Caco-2 (cell line): ENCODE results near the gene MZB1. TPM values are rescaled to one million over a fixed set of nuclear protein-coding genes. Genes with fewer than 3 reads are reported as not detected.
"Not testable (repeated sequence)": the region's sequence is repeated elsewhere in the genome, so short reads cannot be mapped to it uniquely, and the experiment has no call there.

Source experiments
- BruUV-seq: library from RNA; stranded (reverse); fragments of 400-500 nt; replicated peaks from 2 replicates; lab custom pipeline; 2021; lab: Mats Ljungman, UMichigan
- CTCF ChIA-PET: fragments of 300-600 bp; sonication (Branson Sonifier 250); formaldehyde crosslinking; loops from one replicate; lab custom pipeline; 2022; ENCODE audit warnings: antibody characterized with exemption; lab: Charles Lee
- POLR2A ChIA-PET: fragments of 300-600 bp; sonication (Branson Sonifier 250); formaldehyde crosslinking; loops from one replicate; lab custom pipeline; 2022; ENCODE audit warnings: antibody characterized with exemption; lab: Charles Lee
- DNase-seq, 2 experiments: peaks; one replicate each; pipeline versions ENCODE4 v3.0.0 to v3.0.0-alpha.2; 2020 to 2022
- H3K27me3 ChIP-seq: replicated peaks from 2 replicates; pipeline ENCODE4 v1.6.0; 2011; ENCODE audit warnings: low read length; ENCODE audit not compliant: control insufficient read depth, insufficient read depth
- H3K36me3 ChIP-seq: 2 replicates; pipeline ENCODE4 v1.5.1; 2011; ENCODE audit warnings: low read length; ENCODE audit not compliant: control insufficient read depth, insufficient read depth
- H3K4me1 ChIP-seq: fragments of 250-450 bp; sonication (Bioruptor Pico); 2 replicates; pipeline ENCODE4 v1.5.1; 2020; ENCODE audit warnings: mild to moderate bottlenecking
- H3K4me3 ChIP-seq: 2 replicates; pipeline ENCODE4 v1.5.1; 2011; ENCODE audit warnings: low read depth, mild to moderate bottlenecking, control low read depth, low read length
- H3K9me3 ChIP-seq: fragments of 250-450 bp; sonication (Bioruptor Pico); 2 replicates; pipeline ENCODE4 v1.5.1; 2020; ENCODE audit warnings: mild to moderate bottlenecking, moderate library complexity
- H3K27ac Mint-ChIP-seq: one replicate; pipeline ENCODE4 v1.8.0; 2022; ENCODE audit warnings: mixed read lengths; ENCODE audit not compliant: unreplicated experiment
- H3K27me3 Mint-ChIP-seq: one replicate; pipeline ENCODE4 v1.8.0; 2022; ENCODE audit warnings: mixed read lengths; ENCODE audit not compliant: insufficient read depth, unreplicated experiment
- H3K36me3 Mint-ChIP-seq: one replicate; pipeline ENCODE4 v1.8.0; 2022; ENCODE audit warnings: mild to moderate bottlenecking, mixed read lengths; ENCODE audit not compliant: insufficient read depth, unreplicated experiment
- H3K4me1 Mint-ChIP-seq: one replicate; pipeline ENCODE4 v1.8.0; 2022; ENCODE audit warnings: low read depth, mixed read lengths; ENCODE audit not compliant: unreplicated experiment
- H3K4me3 Mint-ChIP-seq: one replicate; pipeline ENCODE4 v1.8.0; 2022; ENCODE audit warnings: mild to moderate bottlenecking, moderate library complexity, mixed read lengths; ENCODE audit not compliant: unreplicated experiment
- H3K9me3 Mint-ChIP-seq: one replicate; pipeline ENCODE4 v1.8.0; 2022; ENCODE audit warnings: mixed read lengths; ENCODE audit not compliant: unreplicated experiment
- CTCF ChIP-seq, 2 experiments: fragments of 200-600 bp in 1 of 2; IDR thresholded peaks; 1 replicate in 1 of 2; 2 replicates in 1 of 2; pipeline versions ENCODE4 v1.5.1 to v1.8.0; 2011 to 2022; ENCODE audit warnings: antibody characterized with exemption in 1 of 2, control low read depth in 1 of 2, inconsistent platforms in 1 of 2, low read depth in 1 of 2, low read length in 1 of 2, mild to moderate bottlenecking in 1 of 2, moderate library complexity in 1 of 2; ENCODE audit not compliant: insufficient read depth in 1 of 2, severe bottlenecking in 1 of 2, unreplicated experiment in 1 of 2
- intact Hi-C: fragments of 100-400 bp; cut with micrococcal nuclease; formaldehyde crosslinking; loops from one replicate; pipeline ENCODE4 v1.10.0; 2022; ENCODE audit not compliant: unreplicated experiment
- total RNA-seq: library from RNA; stranded (reverse); gene quantifications from 2 replicates; pipeline ENCODE4 v1.2.3, GENCODE V29; 2022

MZB1 gene
- total RNA-seq, 1 experiment from 2014 or later, result not detected

DNA sequence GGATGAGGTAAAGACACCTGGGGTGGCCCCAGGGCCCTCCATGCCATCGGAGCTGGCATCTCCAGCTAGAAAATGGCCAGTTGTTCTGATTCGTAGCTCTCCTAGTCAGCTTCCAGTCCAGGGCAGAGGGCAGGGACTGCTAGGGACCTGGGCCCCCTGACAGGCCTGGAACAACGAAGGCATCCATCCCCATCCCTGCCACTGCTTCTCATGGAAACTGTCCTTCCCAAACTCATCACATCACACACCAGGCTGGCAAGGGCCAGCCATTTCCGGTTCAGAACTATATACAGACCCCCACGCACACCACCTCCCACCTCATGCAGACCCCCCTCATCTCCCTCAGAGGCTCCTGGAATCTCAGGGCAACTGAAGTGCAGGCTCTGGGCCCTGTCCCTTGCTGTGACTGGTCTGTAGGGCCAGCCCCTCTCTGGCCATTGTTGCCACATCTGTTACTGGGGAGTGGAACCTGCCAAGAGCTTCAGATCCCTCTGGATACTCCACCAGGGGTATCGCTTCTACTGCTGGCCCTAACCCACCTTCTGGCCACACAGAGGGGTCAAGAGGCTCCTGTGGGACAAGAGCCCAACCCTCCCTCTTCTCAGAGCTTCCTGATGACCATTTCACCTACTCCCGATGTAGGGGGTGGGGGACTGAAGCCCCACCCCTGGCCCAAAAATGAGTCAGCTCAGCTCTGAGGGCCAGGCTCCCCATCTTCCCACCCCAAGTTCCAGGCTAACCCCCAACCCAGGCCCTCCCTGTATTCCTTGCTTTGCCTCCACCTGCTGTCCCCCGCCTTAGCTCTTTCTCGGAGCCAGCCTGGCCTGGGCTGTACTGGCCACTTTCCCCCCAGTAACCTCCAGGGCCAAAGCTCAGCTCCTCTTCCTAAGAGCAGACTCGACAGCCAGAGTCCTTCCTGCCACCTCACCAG lies 1.2 kb upstream of the MZB1 start:
- Histone ChIP-seq H3K36me3 (no peaks in the 10 kb centered on the region), H3K9me3 (no peaks in the 10 kb centered on the region), H3K4me1 (peaks cover 23% of the 10 kb centered on the region), H3K4me3 (no peak overlapping the region), H3K27me3 (no peaks in the 10 kb centered on the region)
- no peaks in the 10 kb centered on the region for H3K9me3 Mint-ChIP-seq
- BruUV-seq, result no TSS peak
- ChIA-PET CTCF (interaction anchor here (0.6 to 1.4 kb wide), 2 partner anchors 49 to 603 kb away, joined by 3 to 6 read pairs; partner anchors contain the start of gene PAIP2), POLR2A (no interaction called here)
- peaks cover 9% of the 10 kb centered on the region for H3K4me1 Mint-ChIP-seq
- peaks cover 14% of the 10 kb centered on the region for H3K36me3 Mint-ChIP-seq
- DNase-seq, result no peak
- peak overlapping the region; percentile 40 for H3K27ac Mint-ChIP-seq
- intact Hi-C loops, result no loop called here
- H3K4me3 Mint-ChIP-seq, result no peak overlapping the region
- TF ChIP-seq CTCF (IDR thresholded peaks at IDR 0.05; ENCODE audit: insufficient read depth in 1 of 2, low read depth in 1 of 2, low read length in 1 of 2, severe bottlenecking in 1 of 2, unreplicated experiment in 1 of 2), result no peak
- H3K27me3 Mint-ChIP-seq, result no peaks in the 10 kb centered on the region

DNA sequence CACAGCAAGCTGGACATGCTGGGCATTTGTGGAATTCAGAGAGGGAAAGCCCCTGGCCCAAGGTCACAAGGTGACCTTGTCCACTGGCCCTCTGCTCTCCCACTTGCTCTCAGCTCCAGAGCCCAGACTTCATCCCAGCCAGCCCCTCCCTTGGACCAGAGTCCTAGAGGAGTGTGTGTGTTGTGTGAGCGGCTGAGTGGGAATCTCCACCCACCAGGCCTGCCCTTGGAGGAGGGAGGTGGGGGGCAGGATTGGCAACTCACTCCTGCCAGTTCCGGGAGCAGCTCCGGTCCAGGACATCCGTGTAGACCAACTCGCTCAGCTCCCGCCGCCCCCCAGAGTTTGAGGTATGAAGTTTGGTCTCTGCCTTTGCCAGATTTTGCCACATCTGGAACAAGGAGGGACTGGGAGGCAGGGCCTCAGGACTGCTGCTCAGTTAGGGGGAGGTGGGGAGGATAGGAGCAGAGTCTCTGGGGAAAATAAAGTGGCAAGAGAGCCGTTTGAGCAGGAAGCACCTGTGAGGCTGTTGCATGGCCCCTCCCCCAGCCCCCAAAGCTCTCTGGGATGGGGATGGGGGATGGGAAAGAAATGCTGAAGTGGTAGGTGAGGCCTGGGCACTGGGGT lies 1.4 kb downstream of the MZB1 start:
- no peak overlapping the region for H3K4me3 ChIP-seq
- ChIA-PET POLR2A (no interaction called here), CTCF (interaction anchor here (0.7 kb wide), 1 partner anchor 46 kb away, joined by 4 read pairs; the partner anchor contains the start of gene PAIP2)
- no peaks in the 10 kb centered on the region for H3K36me3 ChIP-seq
- BruUV-seq, result no TSS peak
- Mint-ChIP-seq H3K27me3 (no peaks in the 10 kb centered on the region), H3K4me1 (peaks cover 30% of the 10 kb centered on the region), H3K9me3 (no peaks in the 10 kb centered on the region), H3K36me3 (peaks cover 13% of the 10 kb centered on the region), H3K27ac (no peak overlapping the region), H3K4me3 (no peak overlapping the region)
- no peaks in the 10 kb centered on the region for H3K27me3 ChIP-seq
- no peaks in the 10 kb centered on the region for H3K9me3 ChIP-seq
- no peak for DNase-seq
- intact Hi-C loops, result no loop called here
- peaks cover 43% of the 10 kb centered on the region for H3K4me1 ChIP-seq
- TF ChIP-seq CTCF (IDR thresholded peaks at IDR 0.05; ENCODE audit: insufficient read depth in 1 of 2, low read depth in 1 of 2, low read length in 1 of 2, severe bottlenecking in 1 of 2, unreplicated experiment in 1 of 2), result no peak

DNA sequence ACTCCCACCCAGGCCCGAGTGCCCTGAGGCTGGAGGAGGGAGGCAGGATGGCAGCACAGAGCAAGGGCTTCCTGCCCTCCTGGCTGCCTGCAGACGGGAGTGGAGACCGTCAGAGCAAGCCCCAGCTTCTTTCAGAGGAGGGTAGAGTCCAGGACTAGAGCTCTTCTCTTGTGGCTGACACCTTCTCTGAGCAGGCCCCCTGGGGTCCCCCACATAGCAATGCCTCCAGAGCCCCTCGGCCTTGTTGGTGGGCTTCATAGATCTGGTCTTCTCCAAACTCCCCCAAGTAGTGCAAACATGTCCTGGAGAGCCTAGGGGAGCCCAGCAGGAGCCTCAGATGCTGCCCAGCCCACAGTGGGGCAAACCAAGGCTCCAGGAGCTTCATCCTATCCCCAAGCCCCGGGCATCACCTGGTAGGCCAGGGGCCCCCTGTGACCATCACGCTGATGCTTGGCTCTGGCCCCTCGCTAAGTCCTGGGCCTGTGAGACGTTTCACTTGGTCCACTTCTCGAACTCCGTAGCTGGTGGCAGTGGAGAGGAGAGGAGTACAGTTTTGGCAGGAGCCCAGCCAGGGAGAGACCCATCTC lies 2.0 kb downstream of the MZB1 start:
- H3K27me3 ChIP-seq, result no peaks in the 10 kb centered on the region
- intact Hi-C loops, result no loop called here
- Mint-ChIP-seq H3K27ac (no peak overlapping the region), H3K4me3 (no peak overlapping the region), H3K4me1 (peaks cover 33% of the 10 kb centered on the region), H3K9me3 (no peaks in the 10 kb centered on the region), H3K36me3 (peaks cover 7% of the 10 kb centered on the region), H3K27me3 (no peaks in the 10 kb centered on the region)
- no peaks in the 10 kb centered on the region for H3K9me3 ChIP-seq
- no peaks in the 10 kb centered on the region for H3K36me3 ChIP-seq
- H3K4me3 ChIP-seq, result no peak overlapping the region
- TF ChIP-seq CTCF (IDR thresholded peaks at IDR 0.05; ENCODE audit: insufficient read depth in 1 of 2, low read depth in 1 of 2, low read length in 1 of 2, severe bottlenecking in 1 of 2, unreplicated experiment in 1 of 2), result no peak
- POLR2A ChIA-PET, result no interaction called here
- CTCF ChIA-PET, result interaction anchor here (0.7 kb wide), 1 partner anchor 46 kb away, joined by 4 read pairs; the partner anchor contains the start of gene PAIP2
- BruUV-seq, result no TSS peak
- DNase-seq, result no peak
- peaks cover 46% of the 10 kb centered on the region for H3K4me1 ChIP-seq

- H3K4me3 ChIP-seq, H3K4me3 Mint-ChIP-seq, H3K9me3 ChIP-seq, H3K27ac Mint-ChIP-seq, H3K27me3 ChIP-seq, BruUV-seq, intact Hi-C loops, H3K27me3 Mint-ChIP-seq, H3K9me3 Mint-ChIP-seq, POLR2A ChIA-PET, CTCF ChIA-PET, H3K36me3 ChIP-seq, DNase-seq, H3K36me3 Mint-ChIP-seq: not testable (repeated sequence)
- H3K4me1 Mint-ChIP-seq, result peaks cover 38% of the 10 kb centered on the region
- peaks cover 49% of the 10 kb centered on the region for H3K4me1 ChIP-seq
These were observed 2.8 kb downstream of the MZB1 start for GRCh38 chr5:139386956-139387355.
